LNCaP clone FGC (cell line): ENCODE measurements around the gene COMMD9.
A peak's percentile ranks its signal among the peaks of the same experiment; 100 is the strongest.

Experiments
- DNase-seq: peaks from one replicate; pipeline ENCODE4 v3.0.0-alpha.2; 2011; ENCODE audit warnings: low read depth
- H3K4me3 ChIP-seq: 2 replicates; pipeline ENCODE4 v1.5.1; 2011; ENCODE audit warnings: mild to moderate bottlenecking, low read depth, low read length, control low read depth
- TF ChIP-seq, protein P1 (sequence below): IDR thresholded peaks from 2 replicates; pipeline ENCODE4 v1.5.1; 2012; ENCODE audit warnings: mild to moderate bottlenecking; ENCODE audit not compliant: control insufficient read depth, insufficient read depth; ENCODE audit errors: extremely low read depth

Gene COMMD9

GRCh38 chr11:36317992-36318391 is 28.8 kb upstream of the COMMD9 start:
- TF ChIP-seq, protein P1, sequence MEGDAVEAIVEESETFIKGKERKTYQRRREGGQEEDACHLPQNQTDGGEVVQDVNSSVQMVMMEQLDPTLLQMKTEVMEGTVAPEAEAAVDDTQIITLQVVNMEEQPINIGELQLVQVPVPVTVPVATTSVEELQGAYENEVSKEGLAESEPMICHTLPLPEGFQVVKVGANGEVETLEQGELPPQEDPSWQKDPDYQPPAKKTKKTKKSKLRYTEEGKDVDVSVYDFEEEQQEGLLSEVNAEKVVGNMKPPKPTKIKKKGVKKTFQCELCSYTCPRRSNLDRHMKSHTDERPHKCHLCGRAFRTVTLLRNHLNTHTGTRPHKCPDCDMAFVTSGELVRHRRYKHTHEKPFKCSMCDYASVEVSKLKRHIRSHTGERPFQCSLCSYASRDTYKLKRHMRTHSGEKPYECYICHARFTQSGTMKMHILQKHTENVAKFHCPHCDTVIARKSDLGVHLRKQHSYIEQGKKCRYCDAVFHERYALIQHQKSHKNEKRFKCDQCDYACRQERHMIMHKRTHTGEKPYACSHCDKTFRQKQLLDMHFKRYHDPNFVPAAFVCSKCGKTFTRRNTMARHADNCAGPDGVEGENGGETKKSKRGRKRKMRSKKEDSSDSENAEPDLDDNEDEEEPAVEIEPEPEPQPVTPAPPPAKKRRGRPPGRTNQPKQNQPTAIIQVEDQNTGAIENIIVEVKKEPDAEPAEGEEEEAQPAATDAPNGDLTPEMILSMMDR, result no peak
- peak; percentile 77 for DNase-seq
- no peak overlapping the region for H3K4me3 ChIP-seq

DNA sequence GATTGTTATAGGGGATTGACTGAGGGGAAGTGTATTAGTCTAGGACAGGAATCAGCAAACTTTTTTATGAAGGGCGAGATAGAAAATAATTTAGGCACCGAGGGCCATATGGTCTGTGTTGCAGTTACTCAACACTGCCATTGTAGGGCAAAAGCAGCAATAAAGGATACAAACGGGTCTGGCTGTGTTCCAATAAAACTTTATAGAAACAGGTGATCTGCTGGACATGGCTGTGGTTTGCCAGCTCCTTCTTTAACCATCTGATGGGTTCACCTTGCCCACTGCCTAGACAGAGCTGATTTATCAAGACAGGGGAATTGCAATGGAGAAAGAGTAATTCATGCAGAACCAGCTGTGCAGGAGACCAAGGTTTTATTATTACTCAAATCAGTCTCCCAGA is 26.8 kb upstream of the COMMD9 start:
- TF ChIP-seq, protein P1, result peak; percentile 16; the same call in 1 of the 2 replicates
- H3K4me3 ChIP-seq, result no peak overlapping the region
- DNase-seq, result no peak

DNA sequence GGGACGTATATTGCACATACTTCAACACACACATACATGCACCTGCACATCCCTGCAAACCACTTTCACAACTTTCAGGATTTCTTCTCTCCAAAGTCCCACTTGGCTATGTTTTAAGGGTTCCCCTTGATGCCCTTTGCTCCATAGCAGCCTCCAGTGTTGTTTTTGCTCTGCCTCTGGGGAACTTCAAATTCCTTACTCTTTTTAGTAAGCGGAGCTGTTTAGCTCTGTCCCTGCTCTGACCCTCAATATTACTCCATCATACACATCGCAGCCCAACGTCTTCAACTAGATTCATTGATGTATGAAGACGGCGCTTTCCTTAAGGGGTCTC is 25.2 kb upstream of the COMMD9 start:
- TF ChIP-seq, protein P1, result no peak
- no peak for DNase-seq

GRCh38 chr11:36313750-36314433 is 24.7 kb upstream of the COMMD9 start:
- H3K4me3 ChIP-seq, result no peak overlapping the region
- DNase-seq, result no peak
- TF ChIP-seq, protein P1, result no peak

More for the DNA sequence above, 25.2 kb upstream of the COMMD9 start:
- H3K4me3 ChIP-seq, result no peak overlapping the region

GRCh38 chr11:36312611-36313472 is 23.6 kb upstream of the COMMD9 start:
- no peak for DNase-seq
- H3K4me3 ChIP-seq, result no peak overlapping the region
- TF ChIP-seq, protein P1, result no peak

- TF ChIP-seq, protein P1, result no peak
- DNase-seq, result peak; percentile 19
Measured at GRCh38 chr11:36311926-36312595, 22.8 kb upstream of the COMMD9 start.

More at GRCh38 chr11:36311926-36312595, 22.8 kb upstream of the COMMD9 start:
- H3K4me3 ChIP-seq, result no peak overlapping the region
